Endodermal cell (in vitro differentiated cells): ENCODE data around the gene FBRSL1. TPM values are rescaled to one million over a fixed set of nuclear protein-coding genes. Genes with fewer than 3 reads are reported as not detected.

Source experiments
- DNase-seq: peaks from one replicate; pipeline ENCODE4 v3.0.0-alpha.2; 2017
- H3K27ac ChIP-seq: 2 replicates; pipeline ENCODE4 v1.5.1; 2013; ENCODE audit warnings: mild to moderate bottlenecking, low read depth, low read length, moderate library complexity
- H3K27me3 ChIP-seq: 2 replicates; pipeline ENCODE4 v1.6.1; 2013; ENCODE audit warnings: mild to moderate bottlenecking, low read length, moderate library complexity; ENCODE audit not compliant: insufficient read depth, control insufficient read depth, poor library complexity, severe bottlenecking
- H3K36me3 ChIP-seq: 2 replicates; pipeline ENCODE4 v1.7.0; 2013; ENCODE audit warnings: mild to moderate bottlenecking, low read length, moderate library complexity; ENCODE audit not compliant: control insufficient read depth, insufficient read depth
- H3K4me1 ChIP-seq: one replicate; pipeline ENCODE4 v1.7.0; 2013; ENCODE audit warnings: low read length; ENCODE audit not compliant: control insufficient read depth, insufficient read depth
- H3K4me3 ChIP-seq: 2 replicates; pipeline ENCODE4 v1.5.1; 2013; ENCODE audit warnings: mild to moderate bottlenecking, low read length, moderate library complexity
- H3K9ac ChIP-seq: 2 replicates; pipeline ENCODE4 v1.6.1; 2013; ENCODE audit warnings: mild to moderate bottlenecking, low read length, moderate library complexity; ENCODE audit not compliant: poor library complexity, severe bottlenecking; ENCODE audit errors: extremely low read depth
- H3K9me3 ChIP-seq: 2 replicates; pipeline ENCODE4 v1.6.1; 2013; ENCODE audit warnings: mild to moderate bottlenecking, low read length, moderate library complexity; ENCODE audit not compliant: control insufficient read depth
- H3K27ac Mint-ChIP-seq: 2 replicates; pipeline ENCODE4 v1.8.0; 2020; ENCODE audit warnings: mixed read lengths
- H3K27me3 Mint-ChIP-seq: 2 replicates; pipeline ENCODE4 v1.8.0; 2021; ENCODE audit warnings: mild to moderate bottlenecking, mixed read lengths; ENCODE audit not compliant: insufficient read depth
- H3K36me3 Mint-ChIP-seq: 2 replicates; pipeline ENCODE4 v1.8.0; 2020; ENCODE audit warnings: low read depth, mixed read lengths
- H3K4me1 Mint-ChIP-seq: 2 replicates; pipeline ENCODE4 v1.8.0; 2020; ENCODE audit warnings: mixed read lengths
- H3K4me3 Mint-ChIP-seq: 2 replicates; pipeline ENCODE4 v1.8.0; 2020; ENCODE audit warnings: mild to moderate bottlenecking, moderate library complexity, mixed read lengths
- H3K9me3 Mint-ChIP-seq: 2 replicates; pipeline ENCODE4 v1.8.0; 2020; ENCODE audit warnings: mild to moderate bottlenecking, mixed read lengths
- WGBS, 2 experiments: methylation state at CpG; one replicate each; pipeline versions ENCODE4 v1.1.5 to v1.1.7; 2013; ENCODE audit warnings: missing lambda C conversion rate in 2 of 2, mixed read lengths in 1 of 2; ENCODE audit not compliant: insufficient coverage in 1 of 2, insufficient read length in 1 of 2; 5-methylcytosine and 5-hydroxymethylcytosine counted together
- total RNA-seq, 2 donors: library from RNA; stranded (reverse); fragmentation: NEBNext Ultra II Directional in 1 of 2; extraction: Animal tissue kit (Norgen Biotek cat#: 25700) in 1 of 2; gene quantifications; 2 replicates in 1 of 2; 3 replicates in 1 of 2; pipeline ENCODE4 v1.2.1, GENCODE V29; 2021
- TF ChIP-seq, protein P1 (sequence below): fragments of 200-600 bp; sonication (generic); conservative IDR thresholded peaks from 2 replicates; pipeline ENCODE4 v1.5.0; 2021; ENCODE audit warnings: antibody characterized with exemption, mild to moderate bottlenecking

FBRSL1 gene
- total RNA-seq, 2 donors from 2014 or later, result 74.9 to 92.3 TPM

GRCh38 chr12:132489078-132489601, 811 bp upstream of the FBRSL1 start:
- Mint-ChIP-seq H3K9me3 (no peaks in the 10 kb centered on the region), H3K36me3 (peaks cover 3% of the 10 kb centered on the region), H3K27me3 (peaks cover 48% of the 10 kb centered on the region), H3K27ac (no peak overlapping the region), H3K4me3 (peak overlapping the region; percentile 46), H3K4me1 (peaks cover 15% of the 10 kb centered on the region)
- H3K9ac ChIP-seq, result no peak overlapping the region
- H3K36me3 ChIP-seq, result no peaks in the 10 kb centered on the region
- no peaks in the 10 kb centered on the region for H3K9me3 ChIP-seq
- H3K4me1 ChIP-seq, result peaks cover 6% of the 10 kb centered on the region
- peak overlapping the region; percentile 67 for H3K4me3 ChIP-seq
- TF ChIP-seq, protein P1, sequence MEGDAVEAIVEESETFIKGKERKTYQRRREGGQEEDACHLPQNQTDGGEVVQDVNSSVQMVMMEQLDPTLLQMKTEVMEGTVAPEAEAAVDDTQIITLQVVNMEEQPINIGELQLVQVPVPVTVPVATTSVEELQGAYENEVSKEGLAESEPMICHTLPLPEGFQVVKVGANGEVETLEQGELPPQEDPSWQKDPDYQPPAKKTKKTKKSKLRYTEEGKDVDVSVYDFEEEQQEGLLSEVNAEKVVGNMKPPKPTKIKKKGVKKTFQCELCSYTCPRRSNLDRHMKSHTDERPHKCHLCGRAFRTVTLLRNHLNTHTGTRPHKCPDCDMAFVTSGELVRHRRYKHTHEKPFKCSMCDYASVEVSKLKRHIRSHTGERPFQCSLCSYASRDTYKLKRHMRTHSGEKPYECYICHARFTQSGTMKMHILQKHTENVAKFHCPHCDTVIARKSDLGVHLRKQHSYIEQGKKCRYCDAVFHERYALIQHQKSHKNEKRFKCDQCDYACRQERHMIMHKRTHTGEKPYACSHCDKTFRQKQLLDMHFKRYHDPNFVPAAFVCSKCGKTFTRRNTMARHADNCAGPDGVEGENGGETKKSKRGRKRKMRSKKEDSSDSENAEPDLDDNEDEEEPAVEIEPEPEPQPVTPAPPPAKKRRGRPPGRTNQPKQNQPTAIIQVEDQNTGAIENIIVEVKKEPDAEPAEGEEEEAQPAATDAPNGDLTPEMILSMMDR, result no peak
- no peak for DNase-seq
- H3K27me3 ChIP-seq, result peaks cover 52% of the 10 kb centered on the region
- 4 to 11% methylated on average over 9 to 46 of the region's 46 CpGs for WGBS, 2 experiments
- no peak overlapping the region for H3K27ac ChIP-seq

GRCh38 chr12:132490422-132491137, 629 bp downstream of the FBRSL1 start:
- H3K27me3 Mint-ChIP-seq, result peaks cover 35% of the 10 kb centered on the region
- H3K4me1 Mint-ChIP-seq, result peaks cover 15% of the 10 kb centered on the region
- H3K4me3 Mint-ChIP-seq, result peak overlapping the region; percentile 72
- H3K36me3 ChIP-seq, result no peaks in the 10 kb centered on the region
- H3K9me3 ChIP-seq, result no peaks in the 10 kb centered on the region
- peaks cover 6% of the 10 kb centered on the region for H3K4me1 ChIP-seq
- peak; percentile 75 for DNase-seq
- peak overlapping the region; percentile 82 for H3K4me3 ChIP-seq
- peak overlapping the region; percentile 53 for H3K9ac ChIP-seq
- peaks cover 3% of the 10 kb centered on the region for H3K36me3 Mint-ChIP-seq
- TF ChIP-seq, protein P1, result no peak
- peak overlapping the region; percentile 80 for H3K27ac Mint-ChIP-seq
- WGBS, 2 experiments, result 4 to 5% methylated on average over 12 to 110 of the region's 110 CpGs
- H3K27me3 ChIP-seq, result peaks cover 40% of the 10 kb centered on the region
- no peak overlapping the region for H3K27ac ChIP-seq
- H3K9me3 Mint-ChIP-seq, result no peaks in the 10 kb centered on the region

DNA sequence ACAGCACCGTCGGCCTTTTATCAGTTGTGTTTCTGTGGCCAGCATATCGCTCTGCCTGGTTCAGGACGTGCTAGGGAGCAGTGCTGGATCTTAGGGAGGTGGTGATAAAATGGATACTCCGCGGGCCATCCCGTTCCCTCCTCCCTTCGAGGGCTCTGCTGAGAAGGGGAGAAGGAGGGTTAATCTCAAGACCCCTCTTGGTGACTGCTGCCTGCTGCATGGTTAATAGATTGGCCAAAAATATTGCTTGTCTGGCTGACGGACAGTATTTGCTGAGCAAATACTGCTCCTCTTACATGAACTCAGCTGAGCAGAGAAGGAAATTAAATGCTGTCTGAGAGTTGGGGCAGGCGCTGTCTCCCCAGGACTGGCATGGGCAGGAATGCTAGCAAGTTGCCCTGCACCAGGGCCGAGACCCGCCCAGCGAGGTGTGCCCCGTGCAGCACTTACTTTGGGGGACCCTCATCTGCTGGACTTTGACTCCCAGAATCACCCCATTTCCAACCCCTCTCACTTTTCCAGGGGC, 1.2 kb downstream of the FBRSL1 start:
- Mint-ChIP-seq H3K4me1 (peaks cover 15% of the 10 kb centered on the region), H3K27ac (peak overlapping the region; percentile 80), H3K36me3 (peaks cover 3% of the 10 kb centered on the region), H3K4me3 (peak overlapping the region; percentile 72), H3K27me3 (peaks cover 29% of the 10 kb centered on the region), H3K9me3 (no peaks in the 10 kb centered on the region)
- peak overlapping the region; percentile 82 for H3K4me3 ChIP-seq
- DNase-seq, result no peak
- TF ChIP-seq, protein P1, result no peak
- 57 to 59% methylated on average over 8 to 14 of the region's 14 CpGs for WGBS, 2 experiments
- H3K36me3 ChIP-seq, result no peaks in the 10 kb centered on the region
- peaks cover 6% of the 10 kb centered on the region for H3K4me1 ChIP-seq
- H3K9me3 ChIP-seq, result no peaks in the 10 kb centered on the region
- H3K27me3 ChIP-seq, result peaks cover 34% of the 10 kb centered on the region
- peak overlapping the region; percentile 53 for H3K9ac ChIP-seq
- H3K27ac ChIP-seq, result no peak overlapping the region
